T47D (cell line): ENCODE data around the gene TSPEAR.
"Not testable (repeated sequence)": the region's sequence is repeated elsewhere in the genome, so short reads cannot be mapped to it uniquely, and the experiment has no call there.

Experiments used
- DNase-seq, 2 experiments: peaks; one replicate each; pipeline versions ENCODE4 v3.0.0 to v3.0.0-alpha.2; 2011 to 2012; ENCODE audit warnings: low read depth in 1 of 2, low spot score in 1 of 2
- JUND ChIP-seq: IDR thresholded peaks from 2 replicates; pipeline ENCODE4 v1.6.1; 2012; ENCODE audit warnings: low read depth
- in situ Hi-C: cut with HindIII; loops from 2 replicates; pipeline ENCODE4 v1.10.0; 2016; ENCODE audit warnings: low sequenced_read_pairs, low pct_unique_long_range_greater_than_20kb

TSPEAR gene

DNA sequence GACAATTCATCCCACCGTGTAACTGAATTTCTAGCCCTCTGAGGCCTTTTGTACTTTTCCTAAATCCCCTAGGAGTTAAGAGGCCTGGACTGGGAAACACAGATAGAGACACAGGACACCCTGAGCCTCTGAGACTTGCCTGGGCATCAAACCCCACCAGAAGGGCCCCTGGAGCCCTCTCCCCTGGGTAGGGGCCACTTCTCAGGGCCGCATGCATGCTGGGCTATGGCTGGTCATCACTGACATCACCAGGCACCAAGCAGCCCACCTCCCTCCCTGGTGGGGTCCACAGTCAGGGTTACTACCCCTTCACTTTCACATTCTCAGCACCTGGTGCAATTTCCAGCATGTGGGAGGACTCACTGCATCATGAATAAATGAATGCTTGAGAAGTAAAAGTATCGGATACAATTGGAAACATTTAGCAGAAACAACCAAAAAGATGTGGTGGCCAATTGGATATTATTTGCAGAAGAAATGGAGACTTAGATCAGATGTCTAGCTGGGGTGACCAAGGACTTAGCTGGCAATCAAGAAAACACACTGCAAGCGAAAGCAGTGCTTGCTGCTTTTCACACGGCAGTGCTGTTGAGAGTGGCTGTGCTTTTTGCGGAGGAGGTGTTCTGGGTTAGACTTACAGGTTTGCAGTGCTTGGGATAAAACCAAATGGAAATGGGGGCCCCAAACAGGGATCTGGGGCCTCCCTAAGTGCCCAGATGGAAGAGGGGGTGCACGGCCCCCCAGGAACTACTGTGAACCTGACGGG is 111.9 kb downstream of the TSPEAR start:
- in situ Hi-C loops, result no loop called here
- DNase-seq, result no peak
- no peak for TF ChIP-seq JUND

DNA sequence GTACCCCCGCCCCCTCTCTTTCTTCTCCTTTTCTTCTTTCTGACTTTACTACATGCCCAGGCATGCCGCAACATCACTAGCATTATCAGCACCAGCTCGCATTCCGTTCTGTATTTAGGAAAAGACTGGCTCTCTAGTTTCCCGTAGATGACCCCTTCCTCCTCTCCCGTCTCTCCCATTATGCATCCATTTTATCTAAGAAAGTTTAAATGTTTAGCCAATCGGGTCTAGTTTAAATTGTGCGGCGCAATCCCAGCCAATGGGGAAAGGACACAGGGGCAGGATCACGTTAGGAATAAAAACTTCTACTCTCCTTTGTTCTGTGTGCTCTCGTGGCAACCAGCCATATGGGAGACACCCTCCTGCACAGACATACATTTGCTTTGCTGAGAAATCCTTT is 113.3 kb downstream of the TSPEAR start:
- in situ Hi-C loops, result no loop called here
- DNase-seq, result no peak
- TF ChIP-seq JUND, result no peak

DNA sequence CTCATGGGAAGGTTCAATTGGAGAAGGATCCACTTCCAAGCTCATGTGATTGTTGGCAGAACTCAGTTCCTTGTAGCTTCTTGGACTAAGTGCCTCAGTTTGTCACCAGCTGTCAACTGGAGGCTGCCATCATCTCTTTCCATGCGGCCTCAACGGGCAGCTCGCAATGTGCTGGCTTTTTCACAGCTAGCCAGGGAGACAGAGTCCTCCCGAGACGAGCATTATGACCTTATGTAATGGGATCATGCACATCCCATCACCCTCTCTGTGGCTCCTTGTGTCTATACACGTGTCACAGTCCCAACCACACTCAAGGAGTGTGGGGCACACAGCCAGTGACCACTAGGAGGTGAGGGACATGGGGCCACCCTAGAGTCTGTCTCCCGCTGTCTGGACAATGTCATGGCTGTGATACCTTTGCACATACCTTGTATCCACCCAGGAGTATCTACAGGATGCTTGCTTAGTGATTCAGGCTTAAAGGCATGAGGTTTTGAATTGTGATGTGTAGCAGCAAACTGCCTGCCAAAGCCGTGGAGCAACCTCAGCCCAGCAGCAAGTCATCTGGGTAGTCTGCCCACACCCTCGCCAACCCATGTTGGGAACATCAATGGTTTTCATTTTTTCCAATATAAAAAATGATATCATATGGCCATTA is 115.2 kb downstream of the TSPEAR start:
- in situ Hi-C loops, result no loop called here
- no peak for DNase-seq
- TF ChIP-seq JUND, result no peak

DNA sequence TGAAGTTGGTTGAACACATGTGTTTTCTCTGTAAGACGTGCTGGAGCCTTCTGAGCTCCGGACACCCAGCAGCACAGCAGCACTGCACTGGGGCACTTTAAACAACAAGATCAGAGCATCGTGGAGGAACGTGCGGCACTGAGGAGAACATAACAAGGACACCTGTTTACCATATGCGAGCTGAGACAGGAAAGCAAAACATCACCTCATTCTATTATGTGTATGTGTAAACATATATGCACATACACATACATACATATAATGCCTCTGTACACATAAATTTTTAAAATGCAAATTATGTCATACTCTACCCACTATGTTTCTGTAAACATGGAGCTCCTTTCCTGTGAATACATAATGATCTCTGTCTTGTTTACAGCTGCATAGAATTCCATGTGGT is 115.8 kb downstream of the TSPEAR start:
- DNase-seq, result no peak
- in situ Hi-C loops, result no loop called here
- TF ChIP-seq JUND, result no peak

DNA sequence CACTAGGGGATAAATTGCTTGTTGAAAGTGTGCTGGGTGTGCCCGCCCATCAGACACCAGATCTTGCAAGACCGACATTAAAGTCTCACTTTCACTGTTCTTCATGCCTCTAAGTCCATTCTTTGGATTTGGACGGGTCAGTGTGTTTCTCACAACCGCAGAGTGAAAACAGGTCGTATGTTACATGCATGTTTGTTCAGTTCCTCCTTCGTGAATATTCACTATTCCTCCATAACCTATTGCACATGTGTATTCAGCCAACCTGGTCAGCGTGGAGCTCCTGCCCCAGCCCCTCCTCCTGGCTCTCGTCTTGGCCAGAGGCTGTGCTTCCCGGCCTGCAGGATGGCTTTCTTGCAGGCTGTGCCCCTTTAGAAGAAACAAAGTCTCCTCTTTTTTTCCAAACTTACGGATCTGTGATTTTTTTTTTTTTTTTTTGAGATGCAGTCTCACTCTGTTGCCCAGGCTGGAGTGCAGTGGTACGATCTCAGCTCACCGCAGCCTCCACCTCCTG is 116.9 kb downstream of the TSPEAR start:
- no peak for TF ChIP-seq JUND
- no peak for DNase-seq
- in situ Hi-C loops, result no loop called here

DNA sequence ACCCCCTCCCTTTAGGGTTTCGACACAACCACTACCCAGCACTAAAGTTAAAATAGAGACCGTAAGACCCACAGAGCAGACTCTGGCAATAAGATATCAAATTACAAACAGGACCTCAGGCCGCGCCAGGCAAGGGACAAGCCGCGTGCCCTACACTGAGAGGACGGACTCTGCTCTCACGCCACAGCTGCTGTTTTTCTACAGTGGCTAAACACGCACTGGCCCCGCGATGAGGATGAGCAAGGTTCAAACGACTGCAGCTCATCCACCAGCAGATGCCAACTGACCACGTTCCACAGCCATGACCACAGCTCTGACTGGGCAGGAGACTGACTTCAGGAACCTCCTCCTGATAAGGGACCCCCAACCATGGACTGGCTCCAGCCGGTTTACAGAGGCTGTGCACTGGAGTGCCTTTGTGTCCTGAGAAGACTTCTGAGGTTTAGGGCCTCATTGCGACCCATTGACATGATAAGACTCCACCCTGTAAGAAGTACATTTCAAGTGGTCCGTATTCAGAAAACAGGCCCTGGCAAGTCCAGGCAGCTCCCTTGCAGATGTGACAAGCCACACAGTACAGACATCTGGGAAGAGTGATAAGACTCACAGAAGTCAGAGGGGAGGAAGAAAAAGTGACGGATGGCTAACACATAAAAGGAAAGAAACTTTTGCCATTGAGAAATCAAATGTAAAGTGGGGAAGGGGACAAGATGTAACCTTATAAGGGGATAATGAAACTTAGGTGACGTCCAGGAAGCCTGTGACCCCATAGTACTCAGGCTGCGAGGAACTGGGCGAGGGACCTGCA is 117.6 kb downstream of the TSPEAR start:
- no peak for TF ChIP-seq JUND
- in situ Hi-C loops, result no loop called here
- no peak for DNase-seq

DNA sequence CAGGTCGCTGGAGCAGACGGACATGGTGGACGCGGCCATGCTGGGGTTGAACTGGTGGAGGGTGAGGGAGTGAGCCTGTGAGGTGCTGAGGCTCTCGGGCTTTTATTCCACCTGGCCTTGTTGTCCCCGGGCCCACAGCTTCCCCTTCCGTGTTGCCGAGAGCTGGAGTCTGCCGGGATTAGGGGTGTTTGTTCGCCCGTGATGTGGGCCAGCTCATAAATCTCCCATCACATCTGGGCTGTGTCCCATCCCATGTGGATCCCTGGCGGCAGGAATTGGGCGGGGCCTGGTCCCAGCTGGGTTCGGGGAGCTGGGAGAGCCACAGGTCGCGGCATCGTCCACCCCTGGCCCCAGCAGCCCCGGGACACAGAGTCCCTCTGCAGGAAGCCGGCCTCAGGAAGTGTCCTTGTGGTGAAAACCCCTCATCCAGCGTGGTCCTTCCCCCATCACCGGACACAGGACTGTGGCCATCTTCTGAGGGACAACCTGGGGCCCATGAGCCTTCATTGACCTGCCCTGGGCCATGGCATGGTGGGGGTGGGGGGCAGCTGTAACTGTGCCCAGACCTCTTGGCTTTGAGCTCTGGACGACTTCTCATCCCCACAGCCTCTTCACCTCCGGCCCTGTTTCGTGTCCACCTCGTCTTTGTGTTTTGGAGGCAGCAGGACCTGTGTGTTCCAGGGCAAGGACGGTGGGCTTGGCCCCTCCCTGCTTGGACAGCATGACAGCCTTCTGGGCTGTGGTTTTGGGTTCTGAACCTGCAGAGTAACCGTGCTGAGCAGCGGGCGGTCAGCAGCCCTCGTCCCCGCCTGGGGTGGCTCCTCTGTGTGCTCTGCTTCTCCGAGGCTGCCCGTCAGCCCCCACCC is 118.7 kb downstream of the TSPEAR start, which contains the start of gene KRTAP10-6:
KRTAP10-6 (minus strand) TSS at position 60 of the 866 bp plus-strand sequence; CDS start at position 39, 21 bp downstream.
- DNase-seq, result no peak
- no peak for TF ChIP-seq JUND
- in situ Hi-C loops, result no loop called here

DNA sequence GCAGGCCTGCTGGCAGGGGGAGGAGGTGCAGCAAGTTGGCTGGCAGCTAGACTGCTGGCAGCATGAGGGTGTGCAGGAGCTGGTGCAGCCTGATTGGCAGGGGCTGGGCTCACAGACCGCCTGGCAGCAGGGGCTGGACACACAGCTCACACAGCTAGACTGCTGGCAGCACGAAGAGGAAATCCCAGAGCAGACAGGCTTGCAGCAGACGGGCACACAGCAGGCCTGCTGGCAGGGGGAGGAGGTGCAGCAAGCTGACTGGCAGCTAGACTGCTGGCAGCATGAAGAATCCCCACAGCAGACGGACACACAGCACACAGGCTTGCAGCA is 119.6 kb downstream of the TSPEAR start:
- in situ Hi-C loops, DNase-seq: not testable (repeated sequence)

DNA sequence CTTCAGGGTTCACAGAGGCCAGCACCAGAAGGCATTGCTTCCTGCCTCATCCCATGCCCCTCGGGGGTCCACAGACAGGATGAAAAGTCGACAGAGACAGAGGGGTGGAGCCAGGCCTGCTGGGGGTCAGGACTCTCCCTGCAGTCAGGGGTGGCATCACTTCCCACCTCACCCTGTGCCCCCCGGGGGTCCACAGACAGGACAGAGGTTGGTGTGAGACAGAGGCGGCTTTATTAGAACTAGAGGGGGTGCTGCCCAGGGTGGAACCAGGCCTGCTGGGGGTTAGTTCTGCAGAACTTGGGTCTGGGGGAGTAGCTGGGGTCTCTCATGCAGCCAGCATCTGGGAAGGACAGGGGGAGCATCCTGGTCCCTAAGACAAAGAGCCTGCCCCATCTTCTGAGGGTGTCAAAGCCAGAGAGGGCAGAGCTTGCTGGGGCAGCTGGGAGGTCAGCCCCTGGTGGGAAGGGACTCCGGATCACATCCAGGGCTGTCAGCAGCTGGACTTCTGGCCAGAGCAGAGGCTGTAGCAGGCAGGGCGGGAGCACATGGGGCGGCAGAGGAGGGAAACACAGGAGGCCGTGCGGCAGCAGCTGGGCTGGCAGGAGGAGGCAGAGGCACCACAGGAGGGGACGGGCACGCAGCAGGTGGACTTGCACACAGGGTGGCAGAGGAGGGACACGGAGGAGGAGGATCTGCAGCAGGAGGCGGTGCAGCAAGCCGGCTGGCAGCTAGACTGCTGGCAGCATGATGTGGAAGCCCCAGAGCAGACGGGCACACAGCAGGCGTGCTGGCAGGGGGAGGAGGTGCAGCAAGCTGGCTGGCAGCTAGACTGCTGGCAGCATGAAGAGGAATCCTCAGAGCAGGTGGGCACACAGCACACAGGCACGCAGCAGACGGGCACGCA is 120.2 kb downstream of the TSPEAR start:
- DNase-seq, in situ Hi-C loops: not testable (repeated sequence)

DNA sequence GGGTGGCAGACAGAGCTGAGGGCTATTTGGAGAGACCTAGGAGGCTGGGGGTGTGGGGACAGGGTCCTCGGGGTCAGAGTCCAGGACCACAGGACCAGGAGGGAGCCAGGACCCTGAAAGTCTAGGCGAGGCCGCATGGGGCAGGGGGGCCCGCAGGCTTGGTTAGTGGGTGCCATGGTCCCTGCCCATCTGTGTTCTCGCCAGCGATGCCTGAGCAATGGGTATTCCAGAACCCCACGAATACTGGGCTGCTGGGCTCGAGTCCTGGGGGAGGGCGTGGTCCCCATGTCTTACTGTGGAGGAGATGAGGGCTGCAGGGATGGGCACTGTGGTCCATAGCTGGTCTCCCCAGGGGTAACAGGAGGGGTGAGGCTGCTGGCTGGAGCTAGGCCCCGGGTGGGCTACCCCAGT is 121.1 kb downstream of the TSPEAR start:
- in situ Hi-C loops, result no loop called here
- no peak for DNase-seq
- TF ChIP-seq JUND, result no peak

DNA sequence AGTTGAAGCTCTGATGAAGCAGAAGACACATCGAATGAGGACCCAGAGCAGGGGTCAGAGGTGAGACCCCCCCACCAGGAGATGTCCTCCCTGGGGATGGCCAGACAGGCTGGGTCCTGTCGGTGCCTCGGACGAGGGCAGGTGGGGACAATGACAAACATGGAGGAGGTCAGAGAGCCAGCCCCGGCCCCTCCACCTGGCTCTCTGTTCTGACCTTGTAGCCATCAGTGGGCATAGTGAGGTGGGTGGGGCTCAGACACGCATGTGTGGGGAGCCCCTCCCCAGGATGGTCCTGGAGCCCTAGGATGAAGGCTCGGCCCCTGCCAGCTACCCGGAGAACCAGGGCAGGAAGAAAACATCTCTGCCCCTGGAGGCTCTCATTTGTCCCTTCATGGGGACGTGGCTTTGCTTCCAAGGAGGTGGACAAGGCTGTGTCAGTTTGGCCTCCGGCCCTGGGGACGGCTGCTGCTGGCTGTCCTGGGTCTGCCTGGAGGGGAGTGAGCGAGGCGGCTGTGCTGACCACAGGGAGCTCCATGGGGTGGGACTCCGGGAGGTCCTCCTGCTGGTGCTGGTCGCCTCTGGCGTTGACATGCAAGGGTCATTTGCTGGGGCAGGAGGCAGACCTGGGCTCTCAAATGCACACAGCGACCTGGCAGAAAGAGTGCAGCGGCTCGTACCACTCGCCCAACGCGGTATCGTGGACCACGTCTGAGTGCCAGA is 121.6 kb downstream of the TSPEAR start:
- in situ Hi-C loops, result no loop called here

More for the DNA sequence above, 121.6 kb downstream of the TSPEAR start:
- no peak for TF ChIP-seq JUND
- no peak for DNase-seq
